ENCODE measurements around the gene RAC3. TPM values are rescaled to one million over a fixed set of nuclear protein-coding genes. Genes with fewer than 3 reads are reported as not detected.

The RAC3 gene
- total RNA-seq, result 10 to 100 TPM in 1 of 2 donors, 1 to 10 TPM in 1; 4.2 to 11.5 TPM
- polyA plus RNA-seq (ENCODE audit: insufficient read length in 6 of 6), result 10 to 100 TPM; 11.1 to 23.4 (median 15.4) TPM
- long read RNA-seq, donor 1, transcript RAC3-201 (6 exons, 1,090 nt), result major isoform, 13 of 13 reads
- long read RNA-seq, donor 1, partial matches to known transcripts, result 0 of 13 reads
- long read RNA-seq, donor 1, other reads (novel, unspliced or antisense), result 0 of 13 reads
- long read RNA-seq, donor 2, transcript RAC3-201 (6 exons, 1,090 nt), result major isoform, 17 of 17 reads
- long read RNA-seq, donor 2, partial matches to known transcripts, result 0 of 17 reads
- long read RNA-seq, donor 2, other reads (novel, unspliced or antisense), result 0 of 17 reads
- long read RNA-seq, donor 3, transcript RAC3-201 (6 exons, 1,090 nt), result major isoform, 9 of 9 reads
- long read RNA-seq, donor 3, partial matches to known transcripts, result 0 of 9 reads
- long read RNA-seq, donor 3, other reads (novel, unspliced or antisense), result 0 of 9 reads
- long read RNA-seq, donor 4, result 0 reads
- long read RNA-seq, donor 5, transcript RAC3-201 (6 exons, 1,090 nt), result major isoform, 14 of 17 reads
- long read RNA-seq, donor 5, partial matches to known transcripts, result 0 of 17 reads
- long read RNA-seq, donor 5, other reads (novel, unspliced or antisense), result 0 of 17 reads
- long read RNA-seq, donor 6, transcript RAC3-201 (6 exons, 1,090 nt), result major isoform, 10 of 19 reads
- long read RNA-seq, donor 6, partial matches to known transcripts, result 0 of 19 reads
- long read RNA-seq, donor 6, other reads (novel, unspliced or antisense), result 6 of 19 reads
- long read RNA-seq, donor 7, transcript RAC3-201 (6 exons, 1,090 nt), result major isoform, 7 of 8 reads
- long read RNA-seq, donor 7, partial matches to known transcripts, result 0 of 8 reads
- long read RNA-seq, donor 7, other reads (novel, unspliced or antisense), result 0 of 8 reads
- long read RNA-seq, donor 8, transcript RAC3-201 (6 exons, 1,090 nt), result major isoform, 14 of 16 reads
- long read RNA-seq, donor 8, partial matches to known transcripts, result 0 of 16 reads
- long read RNA-seq, donor 8, other reads (novel, unspliced or antisense), result 0 of 16 reads
- long read RNA-seq, donor 9, result 0 reads
- long read RNA-seq, donor 10, result 0 reads
- long read RNA-seq, donor 11, result 0 reads
- long read RNA-seq, donor 12, transcript RAC3-201 (6 exons, 1,090 nt), result major isoform, 11 of 13 reads
- long read RNA-seq, donor 12, partial matches to known transcripts, result 0 of 13 reads
- long read RNA-seq, donor 12, other reads (novel, unspliced or antisense), result 0 of 13 reads

- TF ChIP-seq, protein P1, sequence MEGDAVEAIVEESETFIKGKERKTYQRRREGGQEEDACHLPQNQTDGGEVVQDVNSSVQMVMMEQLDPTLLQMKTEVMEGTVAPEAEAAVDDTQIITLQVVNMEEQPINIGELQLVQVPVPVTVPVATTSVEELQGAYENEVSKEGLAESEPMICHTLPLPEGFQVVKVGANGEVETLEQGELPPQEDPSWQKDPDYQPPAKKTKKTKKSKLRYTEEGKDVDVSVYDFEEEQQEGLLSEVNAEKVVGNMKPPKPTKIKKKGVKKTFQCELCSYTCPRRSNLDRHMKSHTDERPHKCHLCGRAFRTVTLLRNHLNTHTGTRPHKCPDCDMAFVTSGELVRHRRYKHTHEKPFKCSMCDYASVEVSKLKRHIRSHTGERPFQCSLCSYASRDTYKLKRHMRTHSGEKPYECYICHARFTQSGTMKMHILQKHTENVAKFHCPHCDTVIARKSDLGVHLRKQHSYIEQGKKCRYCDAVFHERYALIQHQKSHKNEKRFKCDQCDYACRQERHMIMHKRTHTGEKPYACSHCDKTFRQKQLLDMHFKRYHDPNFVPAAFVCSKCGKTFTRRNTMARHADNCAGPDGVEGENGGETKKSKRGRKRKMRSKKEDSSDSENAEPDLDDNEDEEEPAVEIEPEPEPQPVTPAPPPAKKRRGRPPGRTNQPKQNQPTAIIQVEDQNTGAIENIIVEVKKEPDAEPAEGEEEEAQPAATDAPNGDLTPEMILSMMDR (IDR thresholded peaks at IDR 0.05), result no peak
- no peaks in the 10 kb centered on the region for H3K9me3 ChIP-seq
- H3K27ac ChIP-seq, result peak within 1 kb of the TSS in 1 of 2 donors; percentile 31
- peaks cover 0 to 12% of the 10 kb centered on the region in 2 donors for H3K27me3 ChIP-seq
- no peak for DNase-seq
- peak; percentile 7 for ATAC-seq
- H3K4me3 ChIP-seq, result peak within 1 kb of the TSS; percentile 30 to 55
- H3K36me3 ChIP-seq, result peaks cover 0 to 13% of the 10 kb centered on the region in 2 donors
- H3K4me1 ChIP-seq, result peaks cover 9 to 38% of the 10 kb centered on the region in 2 donors
- intact Hi-C loops (cut with DNase I), result loop anchor here in 1 of 2 donors (2.0 kb wide), 1 partner anchor 123 kb away; no protein-coding TSS in a partner anchor
These were observed at the start of gene RAC3 for GRCh38 chr17:82031303-82031884. TSS of gene RAC3 (plus strand) at chr17:82031678. CDS start at chr17:82031762, 84 bp downstream.

DNA sequence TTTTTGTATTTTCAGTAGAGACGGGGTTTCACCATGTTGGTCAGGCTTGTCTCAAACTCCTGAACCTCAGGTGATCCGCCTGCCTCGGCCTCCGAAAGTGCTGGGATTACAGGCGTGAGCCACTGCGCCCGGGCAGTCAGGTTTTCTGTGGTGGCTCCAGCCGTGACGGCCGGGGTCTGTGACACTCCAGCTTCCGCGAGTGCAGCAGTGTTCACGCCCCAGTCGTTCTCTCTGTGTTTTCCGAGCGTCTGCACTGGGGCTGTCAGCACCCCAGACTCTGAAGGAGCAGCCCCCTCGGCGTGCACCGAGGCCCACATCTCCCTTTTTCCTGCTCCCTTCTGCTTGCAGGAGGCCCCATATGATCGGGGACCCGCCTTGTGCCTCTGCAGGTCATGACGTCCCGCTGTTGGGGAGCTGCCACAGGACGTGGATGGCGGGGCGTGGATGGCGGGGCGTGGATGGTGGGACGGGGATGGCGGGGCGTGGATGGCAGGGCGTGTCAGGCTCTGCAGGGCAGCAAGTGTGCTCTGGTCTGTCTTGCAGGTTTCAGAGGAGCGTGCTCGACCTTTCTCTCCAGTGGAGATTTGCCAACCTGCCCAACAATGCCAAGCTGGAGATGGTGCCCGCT, 48.4 kb upstream of the RAC3 start:
- no peak overlapping the region for H3K27ac ChIP-seq
- no peak for ATAC-seq
- peaks cover 0 to 50% of the 10 kb centered on the region in 2 donors for H3K36me3 ChIP-seq
- H3K4me1 ChIP-seq, result peaks cover 7 to 24% of the 10 kb centered on the region in 2 donors
- intact Hi-C loops (cut with DNase I), result no loop called here
- no peaks in the 10 kb centered on the region for H3K9me3 ChIP-seq
- H3K4me3 ChIP-seq, result no peak overlapping the region
- H3K27me3 ChIP-seq, result no peaks in the 10 kb centered on the region
- DNase-seq, result peak in 1 of 4 donors; percentile 63
- TF ChIP-seq, protein P1 (IDR thresholded peaks at IDR 0.05), result no peak

DNA sequence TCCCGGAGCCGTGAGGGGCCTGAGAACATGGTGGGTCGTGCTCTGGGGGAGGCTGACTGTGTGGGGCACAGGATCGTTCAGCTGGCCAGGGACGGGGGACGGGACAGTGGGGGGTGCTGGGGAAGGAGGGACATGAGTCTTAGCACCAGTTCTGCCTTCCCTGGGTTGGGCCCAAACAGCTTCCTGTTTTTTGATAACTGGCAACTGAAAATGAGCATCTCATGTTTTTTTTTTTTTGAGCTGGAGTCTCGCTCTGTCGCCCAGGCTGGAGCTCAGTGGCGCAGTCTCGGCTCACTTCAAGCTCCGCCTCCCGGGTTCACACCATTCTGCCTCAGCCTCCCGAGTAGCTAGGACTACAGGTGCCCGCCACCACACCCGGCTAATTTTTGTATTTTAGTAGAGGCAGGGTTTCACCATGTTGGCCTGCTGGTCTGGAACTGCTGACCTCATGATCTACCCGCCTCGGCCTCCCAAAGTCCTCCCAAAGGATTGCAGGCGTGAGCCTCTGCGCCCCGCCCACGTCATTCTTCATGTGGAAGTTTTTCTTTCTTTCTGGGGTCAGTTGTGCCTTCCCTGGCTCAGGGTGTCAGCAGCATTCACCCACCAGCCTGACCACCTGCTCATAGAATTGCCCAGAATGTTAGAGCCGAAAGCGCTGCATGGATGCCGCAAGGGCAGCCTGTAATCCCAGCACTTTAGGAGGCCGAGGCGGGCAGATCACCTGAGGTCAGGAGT, 47.7 kb upstream of the RAC3 start:
- no peaks in the 10 kb centered on the region for H3K9me3 ChIP-seq
- no peak for DNase-seq
- no peak for ATAC-seq
- no peaks in the 10 kb centered on the region for H3K27me3 ChIP-seq
- no peak overlapping the region for H3K27ac ChIP-seq
- H3K36me3 ChIP-seq, result peaks cover 0 to 55% of the 10 kb centered on the region in 2 donors
- H3K4me3 ChIP-seq, result no peak overlapping the region
- intact Hi-C loops (cut with DNase I), result no loop called here
- peaks cover under 1 to 17% of the 10 kb centered on the region in 2 donors for H3K4me1 ChIP-seq
- TF ChIP-seq, protein P1 (IDR thresholded peaks at IDR 0.05), result no peak

DNA sequence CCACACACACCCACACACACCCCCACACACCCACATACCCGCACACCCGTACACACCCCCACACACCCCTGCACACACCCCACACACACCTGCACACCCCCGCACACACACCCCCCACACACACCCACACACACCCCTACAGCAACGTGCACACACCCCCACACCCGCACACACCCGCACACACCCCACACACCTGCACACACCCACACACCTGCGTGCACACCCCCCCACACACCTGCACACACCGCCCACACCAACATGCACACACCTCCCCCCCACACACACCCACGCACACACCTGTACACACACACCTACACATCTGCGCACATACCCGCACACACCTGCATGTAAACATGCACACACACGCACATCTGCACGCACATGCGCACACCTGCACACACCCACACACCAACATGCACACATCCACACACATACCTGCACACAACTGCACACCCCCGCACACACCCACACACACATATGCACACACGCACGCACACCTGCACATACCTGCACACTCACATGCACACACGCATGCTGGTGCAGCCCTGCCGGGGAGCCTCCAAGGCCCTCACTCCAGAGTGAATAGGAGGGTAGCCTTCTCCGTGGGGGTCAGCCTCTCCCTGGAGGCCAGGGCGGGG, 46.6 kb upstream of the RAC3 start:
- Histone ChIP-seq H3K9me3 (no peaks in the 10 kb centered on the region), H3K27me3 (no peaks in the 10 kb centered on the region), H3K4me3 (no peak overlapping the region), H3K36me3 (peaks cover 0 to 50% of the 10 kb centered on the region in 2 donors), H3K4me1 (peaks cover 0 to 14% of the 10 kb centered on the region in 2 donors), H3K27ac (no peak overlapping the region)
- TF ChIP-seq, protein P1 (IDR thresholded peaks at IDR 0.05), result no peak
- DNase-seq (peak in 1 of 4 donors; percentile 53), ATAC-seq (no peak)
- intact Hi-C loops (cut with DNase I), result no loop called here

All from left lung (tissue), 14 donors.